Liver (tissue), 9 donors: ENCODE results near the gene BCAP31. TPM values are rescaled to one million over a fixed set of nuclear protein-coding genes. Genes with fewer than 3 reads are reported as not detected.

ENCODE experiments used
- DNase-seq: peaks from one replicate; pipeline ENCODE4 v3.0.0-alpha.2; 2017; ENCODE audit warnings: low spot score
- H3K27ac ChIP-seq, 2 donors: one replicate each; pipeline ENCODE4 v1.7.0; 2013; ENCODE audit warnings: inconsistent platforms in 2 of 2, low read length in 2 of 2, control low read depth in 1 of 2, low read depth in 1 of 2, mild to moderate bottlenecking in 1 of 2
- H3K27me3 ChIP-seq, 4 donors: one replicate each; pipeline versions ENCODE4 v1.6.1 to v1.7.0; 2013; ENCODE audit warnings: low read length in 3 of 4, inconsistent platforms in 1 of 4, mild to moderate bottlenecking in 1 of 4, moderate library complexity in 1 of 4; ENCODE audit not compliant: control insufficient read depth in 4 of 4, insufficient read depth in 4 of 4
- H3K36me3 ChIP-seq, 4 donors: one replicate each; pipeline versions ENCODE4 v1.6.1 to v1.7.0; 2013; ENCODE audit warnings: low read length in 3 of 4, mild to moderate bottlenecking in 3 of 4, low read depth in 1 of 4, moderate library complexity in 1 of 4; ENCODE audit not compliant: control insufficient read depth in 4 of 4, insufficient read depth in 3 of 4
- H3K4me1 ChIP-seq, 4 donors: one replicate each; pipeline versions ENCODE4 v1.6.1 to v1.7.0; 2013; ENCODE audit warnings: low read length in 3 of 4, mild to moderate bottlenecking in 3 of 4, moderate library complexity in 1 of 4; ENCODE audit not compliant: control insufficient read depth in 4 of 4, insufficient read depth in 4 of 4
- H3K4me3 ChIP-seq, 3 donors: one replicate each; pipeline versions ENCODE4 v1.6.1 to v1.7.0; 2013; ENCODE audit warnings: low read length in 3 of 3, control low read depth in 1 of 3, low read depth in 1 of 3, mild to moderate bottlenecking in 1 of 3
- H3K9ac ChIP-seq, 2 donors: one replicate each; pipeline ENCODE4 v1.7.0; 2013; ENCODE audit warnings: low read length in 2 of 2, mild to moderate bottlenecking in 2 of 2, moderate library complexity in 2 of 2, control low read depth in 1 of 2, low read depth in 1 of 2
- H3K9me3 ChIP-seq, 4 donors: one replicate each; pipeline versions ENCODE4 v1.6.1 to v1.7.0; 2013; ENCODE audit warnings: low read length in 3 of 4; ENCODE audit not compliant: control insufficient read depth in 4 of 4
- CTCF ChIP-seq: fragments of 150-350 bp; IDR thresholded peaks from 2 replicates; pipeline ENCODE4 v1.5.1; 2017; ENCODE audit warnings: improper control_type of control experiment, low read depth, low read length; ENCODE audit not compliant: missing input control
- FOXA1 ChIP-seq: IDR thresholded peaks from 2 replicates; pipeline ENCODE4 v1.6.1; 2016; ENCODE audit warnings: antibody characterized with exemption
- FOXA2 ChIP-seq: IDR thresholded peaks from 2 replicates; pipeline ENCODE4 v1.6.1; 2016; ENCODE audit warnings: antibody characterized with exemption
- GABPA ChIP-seq, 2 donors: IDR thresholded peaks in 1 of 2; conservative IDR thresholded peaks in 1 of 2; 2 replicates each; pipeline ENCODE4 v1.6.1; 2016; ENCODE audit warnings: antibody characterized with exemption in 2 of 2, mild to moderate bottlenecking in 1 of 2, moderate library complexity in 1 of 2
- HNF4G ChIP-seq: IDR thresholded peaks from 2 replicates; pipeline ENCODE4 v1.6.1; 2016; ENCODE audit warnings: antibody characterized with exemption
- NR2F2 ChIP-seq: IDR thresholded peaks from 2 replicates; pipeline ENCODE4 v1.6.1; 2016; ENCODE audit warnings: antibody characterized with exemption
- RAD21 ChIP-seq, 2 donors: IDR thresholded peaks; 2 replicates each; pipeline ENCODE4 v1.6.1; 2016; ENCODE audit warnings: antibody characterized with exemption in 2 of 2, mild to moderate bottlenecking in 2 of 2
- RXRA ChIP-seq, 2 donors: IDR thresholded peaks; 2 replicates each; pipeline ENCODE4 v1.6.1; 2017 to 2018; ENCODE audit warnings: antibody characterized with exemption in 2 of 2, mild to moderate bottlenecking in 1 of 2
- SP1 ChIP-seq: IDR thresholded peaks from 2 replicates; pipeline ENCODE4 v1.6.1; 2018; ENCODE audit warnings: antibody characterized with exemption, mild to moderate bottlenecking
- TAF1 ChIP-seq: conservative IDR thresholded peaks from 2 replicates; pipeline ENCODE4 v1.6.1; 2016; ENCODE audit warnings: antibody characterized with exemption, mild to moderate bottlenecking
- YY1 ChIP-seq: IDR thresholded peaks from 2 replicates; pipeline ENCODE4 v1.6.1; 2016; ENCODE audit warnings: antibody characterized with exemption, mild to moderate bottlenecking
- WGBS: extraction: QIAGEN DNeasy Blood & Tissue Kit; methylation state at CpG from one replicate; pipeline ENCODE4 v1.1.7; 2013; 5-methylcytosine and 5-hydroxymethylcytosine counted together
- polyA plus RNA-seq, 2 donors: library from polyadenylated mRNA; stranded (reverse) in 1 of 2; unstranded in 1 of 2; fragments of 200-250 nt in 1 of 2; fragments of >200 nt in 1 of 2; fragmentation: Nextera tagmentation in 1 of 2; extraction: Ambion mirVana in 1 of 2; gene quantifications; one replicate each; pipeline versions ENCODE4 v1.2.1 to v1.2.3, GENCODE V29; 2013 to 2015
- total RNA-seq, 2 donors: library from RNA; depleted of rRNA; stranded (reverse); fragments of >200 nt; gene quantifications; one replicate each; pipeline ENCODE4 v1.2.3, GENCODE V29; 2014
- TF ChIP-seq, protein P1 (sequence below): IDR thresholded peaks from 2 replicates; pipeline ENCODE4 v1.6.1; 2016; ENCODE audit warnings: antibody characterized with exemption
- TF ChIP-seq, protein P2 (sequence below): IDR thresholded peaks from 2 replicates; pipeline ENCODE4 v1.6.1; 2016; ENCODE audit warnings: antibody characterized with exemption, mild to moderate bottlenecking
- TF ChIP-seq, protein P3 (sequence below): IDR thresholded peaks from 2 replicates; pipeline ENCODE4 v1.6.1; 2016; ENCODE audit warnings: antibody characterized with exemption
- TF ChIP-seq, protein P4 (sequence below): IDR thresholded peaks from 2 replicates; pipeline ENCODE4 v1.6.1; 2016; ENCODE audit warnings: antibody characterized with exemption
- donor health status: healthy.
- donor health status: healthy.
- donor health status: healthy.
- donor health status: healthy.
- donor health status: healthy.

The BCAP31 gene
- total and polyA plus RNA-seq, 4 donors, result 64.6 to 158 (median 119) TPM

GRCh38 chrX:153740631-153741222 lies 16.5 kb upstream of the BCAP31 start (continued):
- TF ChIP-seq, protein P1, sequence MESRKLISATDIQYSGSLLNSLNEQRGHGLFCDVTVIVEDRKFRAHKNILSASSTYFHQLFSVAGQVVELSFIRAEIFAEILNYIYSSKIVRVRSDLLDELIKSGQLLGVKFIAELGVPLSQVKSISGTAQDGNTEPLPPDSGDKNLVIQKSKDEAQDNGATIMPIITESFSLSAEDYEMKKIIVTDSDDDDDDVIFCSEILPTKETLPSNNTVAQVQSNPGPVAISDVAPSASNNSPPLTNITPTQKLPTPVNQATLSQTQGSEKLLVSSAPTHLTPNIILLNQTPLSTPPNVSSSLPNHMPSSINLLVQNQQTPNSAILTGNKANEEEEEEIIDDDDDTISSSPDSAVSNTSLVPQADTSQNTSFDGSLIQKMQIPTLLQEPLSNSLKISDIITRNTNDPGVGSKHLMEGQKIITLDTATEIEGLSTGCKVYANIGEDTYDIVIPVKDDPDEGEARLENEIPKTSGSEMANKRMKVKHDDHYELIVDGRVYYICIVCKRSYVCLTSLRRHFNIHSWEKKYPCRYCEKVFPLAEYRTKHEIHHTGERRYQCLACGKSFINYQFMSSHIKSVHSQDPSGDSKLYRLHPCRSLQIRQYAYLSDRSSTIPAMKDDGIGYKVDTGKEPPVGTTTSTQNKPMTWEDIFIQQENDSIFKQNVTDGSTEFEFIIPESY, result no peak
- TF ChIP-seq NR2F2 (no peak), TAF1 (no peak)

DNA sequence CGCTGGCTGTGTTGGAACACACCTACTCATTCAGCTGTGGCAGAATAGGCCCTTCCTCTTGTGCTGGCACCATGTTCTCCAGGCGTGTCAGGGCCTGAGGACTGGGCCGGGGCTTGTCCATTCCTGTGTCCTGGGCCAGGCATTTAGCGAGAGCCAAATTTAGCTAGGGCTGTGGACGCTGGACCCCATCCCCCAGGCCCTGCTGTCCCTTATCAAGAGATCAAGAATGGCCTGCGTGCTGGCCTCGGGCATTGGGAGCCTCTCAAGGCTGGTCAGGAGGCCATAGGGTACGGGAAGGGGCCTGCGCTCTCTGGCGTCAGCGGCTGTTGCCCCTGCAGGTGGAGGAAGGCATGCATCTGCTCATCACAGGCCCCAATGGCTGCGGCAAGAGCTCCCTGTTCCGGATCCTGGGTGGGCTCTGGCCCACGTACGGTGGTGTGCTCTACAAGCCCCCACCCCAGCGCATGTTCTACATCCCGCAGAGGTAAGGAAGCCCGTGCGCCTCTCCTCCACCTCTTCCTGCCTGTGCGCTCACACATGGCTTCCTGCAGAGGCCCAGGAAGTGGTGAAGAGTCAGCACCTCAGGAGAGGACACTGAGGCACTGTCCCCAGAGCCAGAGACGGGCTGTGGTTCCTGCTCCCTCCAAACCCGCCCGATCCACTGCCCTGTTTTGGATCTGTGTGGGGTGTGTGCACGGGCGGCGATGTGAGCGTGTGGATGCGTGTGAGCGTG lies 15.7 kb upstream of the BCAP31 start:
- Histone ChIP-seq H3K4me3 (no peak overlapping the region), H3K27ac (no peak overlapping the region), H3K4me1 (no peaks in the 10 kb centered on the region), H3K36me3 (peaks cover 0 to 8% (median 2%) of the 10 kb centered on the region in 4 donors), H3K9me3 (no peaks in the 10 kb centered on the region), H3K27me3 (no peaks in the 10 kb centered on the region), H3K9ac (no peak overlapping the region)
- no peak for DNase-seq
- whole genome bisulfite sequencing, result 92% methylated on average over 29 of the region's 29 CpGs
- TF ChIP-seq, protein P2, sequence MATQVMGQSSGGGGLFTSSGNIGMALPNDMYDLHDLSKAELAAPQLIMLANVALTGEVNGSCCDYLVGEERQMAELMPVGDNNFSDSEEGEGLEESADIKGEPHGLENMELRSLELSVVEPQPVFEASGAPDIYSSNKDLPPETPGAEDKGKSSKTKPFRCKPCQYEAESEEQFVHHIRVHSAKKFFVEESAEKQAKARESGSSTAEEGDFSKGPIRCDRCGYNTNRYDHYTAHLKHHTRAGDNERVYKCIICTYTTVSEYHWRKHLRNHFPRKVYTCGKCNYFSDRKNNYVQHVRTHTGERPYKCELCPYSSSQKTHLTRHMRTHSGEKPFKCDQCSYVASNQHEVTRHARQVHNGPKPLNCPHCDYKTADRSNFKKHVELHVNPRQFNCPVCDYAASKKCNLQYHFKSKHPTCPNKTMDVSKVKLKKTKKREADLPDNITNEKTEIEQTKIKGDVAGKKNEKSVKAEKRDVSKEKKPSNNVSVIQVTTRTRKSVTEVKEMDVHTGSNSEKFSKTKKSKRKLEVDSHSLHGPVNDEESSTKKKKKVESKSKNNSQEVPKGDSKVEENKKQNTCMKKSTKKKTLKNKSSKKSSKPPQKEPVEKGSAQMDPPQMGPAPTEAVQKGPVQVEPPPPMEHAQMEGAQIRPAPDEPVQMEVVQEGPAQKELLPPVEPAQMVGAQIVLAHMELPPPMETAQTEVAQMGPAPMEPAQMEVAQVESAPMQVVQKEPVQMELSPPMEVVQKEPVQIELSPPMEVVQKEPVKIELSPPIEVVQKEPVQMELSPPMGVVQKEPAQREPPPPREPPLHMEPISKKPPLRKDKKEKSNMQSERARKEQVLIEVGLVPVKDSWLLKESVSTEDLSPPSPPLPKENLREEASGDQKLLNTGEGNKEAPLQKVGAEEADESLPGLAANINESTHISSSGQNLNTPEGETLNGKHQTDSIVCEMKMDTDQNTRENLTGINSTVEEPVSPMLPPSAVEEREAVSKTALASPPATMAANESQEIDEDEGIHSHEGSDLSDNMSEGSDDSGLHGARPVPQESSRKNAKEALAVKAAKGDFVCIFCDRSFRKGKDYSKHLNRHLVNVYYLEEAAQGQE, result no peak
- no peak for TF ChIP-seq TAF1
- no peak for TF ChIP-seq RXRA (IDR thresholded peaks at IDR 0.05)
- no peak for TF ChIP-seq RAD21 (IDR thresholded peaks at IDR 0.05)
- no peak for TF ChIP-seq FOXA1
- no peak for TF ChIP-seq FOXA2
- TF ChIP-seq, protein P3, sequence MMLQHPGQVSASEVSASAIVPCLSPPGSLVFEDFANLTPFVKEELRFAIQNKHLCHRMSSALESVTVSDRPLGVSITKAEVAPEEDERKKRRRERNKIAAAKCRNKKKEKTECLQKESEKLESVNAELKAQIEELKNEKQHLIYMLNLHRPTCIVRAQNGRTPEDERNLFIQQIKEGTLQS, result no peak
- no peak for TF ChIP-seq NR2F2
- TF ChIP-seq SP1, result no peak
- TF ChIP-seq HNF4G, result no peak
- TF ChIP-seq, protein P4, sequence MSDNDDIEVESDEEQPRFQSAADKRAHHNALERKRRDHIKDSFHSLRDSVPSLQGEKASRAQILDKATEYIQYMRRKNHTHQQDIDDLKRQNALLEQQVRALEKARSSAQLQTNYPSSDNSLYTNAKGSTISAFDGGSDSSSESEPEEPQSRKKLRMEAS, result no peak
- no peak for TF ChIP-seq GABPA (IDR thresholded peaks at IDR 0.05 in 1 of 2, conservative IDR thresholded peaks at IDR 0.05 in 1 of 2)

DNA sequence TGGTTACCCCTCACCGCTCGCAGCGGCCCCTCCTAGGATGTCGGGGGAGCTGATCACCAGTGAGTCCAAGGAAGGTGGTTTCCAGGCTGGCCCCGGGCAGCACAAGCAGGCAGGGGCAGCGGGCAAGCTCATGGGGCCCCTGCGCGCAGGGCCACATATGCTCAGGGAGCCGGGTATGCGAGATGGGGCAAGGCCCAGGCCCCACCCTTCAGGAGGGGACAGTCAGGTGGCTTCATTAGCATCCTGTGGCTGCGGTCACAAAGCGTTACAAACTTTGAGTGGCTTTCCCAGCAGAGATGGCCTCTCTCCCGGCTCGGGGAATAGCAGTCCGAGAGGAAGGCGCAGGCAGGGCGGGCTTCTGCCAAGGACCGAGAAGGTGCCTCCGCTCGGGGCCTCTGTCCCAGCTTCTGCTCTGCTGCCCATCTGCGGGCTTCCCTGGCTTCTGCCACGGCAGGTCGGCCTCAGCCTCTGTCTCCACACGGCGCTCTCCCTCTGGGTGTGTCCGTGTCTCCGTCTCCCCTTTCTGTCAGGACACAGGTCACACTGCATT lies 13.9 kb upstream of the BCAP31 start:
- 97% methylated on average over 24 of the region's 27 CpGs for WGBS

More for the DNA sequence above, 13.9 kb upstream of the BCAP31 start:
- Histone ChIP-seq H3K9ac (no peak overlapping the region), H3K27me3 (no peaks in the 10 kb centered on the region), H3K27ac (no peak overlapping the region), H3K4me1 (no peaks in the 10 kb centered on the region), H3K4me3 (no peak overlapping the region), H3K9me3 (no peaks in the 10 kb centered on the region), H3K36me3 (peaks cover 0 to 8% (median 2%) of the 10 kb centered on the region in 4 donors)
- TF ChIP-seq FOXA1 (no peak), YY1 (no peak), CTCF (no peak)
- TF ChIP-seq, protein P3, result no peak
- TF ChIP-seq, protein P4, result no peak
- no peak for DNase-seq
